HepG2 (cell line): ENCODE results near the gene ITGA2. TPM values are rescaled to one million over a fixed set of nuclear protein-coding genes. Genes with fewer than 3 reads are reported as not detected.

Source experiments
- ATAC-seq: fragments of 200-7000 bp; cut with Tn5 transposase; 3 replicates; pipeline ENCODE4 v1.9.1; 2020; ENCODE audit warnings: mild to moderate bottlenecking, moderate library complexity
- BruUV-seq: library from RNA; stranded (reverse); fragments of 400-500 nt; replicated peaks from 2 replicates; lab custom pipeline; 2021; lab: Mats Ljungman, UMichigan
- CTCF ChIA-PET: fragments of 300-600 bp; formaldehyde crosslinking; extraction: SDS; loops from one replicate; lab custom pipeline; 2021; ENCODE audit warnings: low total read pairs, inconsistent platforms, low intra/inter-chr PET ratio; lab: Yijun Ruan, JAX
- POLR2A ChIA-PET: fragments of 350-600 bp; sonication (Branson Sonifier 250); formaldehyde crosslinking; loops from one replicate; lab custom pipeline; 2020; ENCODE audit warnings: antibody characterized with exemption, inconsistent platforms; lab: Yijun Ruan, JAX
- DNase-seq: peaks from one replicate; pipeline ENCODE4 v3.0.0-alpha.2; 2015; ENCODE audit warnings: low spot score
- FAIRE-seq: peaks from 3 replicates; lab custom pipeline; 2011; peaks lifted over from hg19 to GRCh38; lab: Jason Lieb, UNC
- H2AFZ ChIP-seq: one replicate; pipeline ENCODE4 v1.6.1; 2011; ENCODE audit warnings: low read length, inconsistent platforms
- H3K27ac ChIP-seq: fragments of 300-600 bp; 3 replicates; pipeline ENCODE4 v1.8.0; 2011; ENCODE audit warnings: mixed run types, mild to moderate bottlenecking, mixed read lengths, low read length, inconsistent platforms; ENCODE audit not compliant: insufficient read depth; ENCODE audit errors: extremely low read length
- H3K27me3 ChIP-seq, 2 experiments: fragments of 200-600 bp in 1 of 2; 2 replicates in 1 of 2; 3 replicates in 1 of 2; pipeline versions ENCODE4 v1.6.0 to v1.8.0; 2011; ENCODE audit warnings: low read length in 2 of 2, mild to moderate bottlenecking in 2 of 2, moderate library complexity in 2 of 2, inconsistent platforms in 1 of 2; ENCODE audit not compliant: insufficient read depth in 2 of 2, control insufficient read depth in 1 of 2
- H3K36me3 ChIP-seq, 2 experiments: fragments of 200-600 bp in 1 of 2; replicated peaks in 1 of 2; 2 replicates in 1 of 2; 3 replicates in 1 of 2; pipeline versions ENCODE4 v1.5.1 to v1.8.0; 2011; ENCODE audit warnings: low read length in 2 of 2, inconsistent platforms in 1 of 2; ENCODE audit not compliant: insufficient read depth in 2 of 2, control insufficient read depth in 1 of 2
- H3K4me1 ChIP-seq: 2 replicates; pipeline ENCODE4 v1.5.1; 2012; ENCODE audit warnings: low read length, inconsistent platforms; ENCODE audit not compliant: insufficient read depth
- H3K4me2 ChIP-seq: 2 replicates; pipeline ENCODE4 v1.6.0; 2011; ENCODE audit warnings: low read depth, low read length, inconsistent platforms
- H3K4me3 ChIP-seq, 3 experiments: fragments of 200-600 bp in 1 of 3; sonication (generic), shearing (Covaris generic) in 1 of 3; replicated peaks in 1 of 3; 2 replicates each; pipeline ENCODE4 v1.5.1; 2011 to 2016; ENCODE audit warnings: low read length in 3 of 3, inconsistent platforms in 2 of 3, low read depth in 2 of 3, mild to moderate bottlenecking in 2 of 3, control low read depth in 1 of 3, mixed read lengths in 1 of 3; ENCODE audit not compliant: insufficient read depth in 1 of 3
- H3K79me2 ChIP-seq: one replicate; pipeline ENCODE4 v1.6.1; 2011; ENCODE audit warnings: low read length, inconsistent platforms; ENCODE audit not compliant: insufficient read depth
- H3K9ac ChIP-seq: 2 replicates; pipeline ENCODE4 v1.6.0; 2011; ENCODE audit warnings: mild to moderate bottlenecking, low read depth, low read length, inconsistent platforms; ENCODE audit not compliant: insufficient read depth
- H3K9me3 ChIP-seq: 2 replicates; pipeline ENCODE4 v1.5.1; 2012; ENCODE audit warnings: mild to moderate bottlenecking, low read length
- H4K20me1 ChIP-seq: 2 replicates; pipeline ENCODE4 v1.6.0; 2011; ENCODE audit warnings: inconsistent platforms, mild to moderate bottlenecking, low read length, moderate library complexity; ENCODE audit not compliant: insufficient read depth
- DMAP1 ChIP-seq: IDR thresholded peaks from 2 replicates; pipeline ENCODE4 v1.6.1; 2016
- FOXO1 ChIP-seq: sonication (generic); formaldehyde crosslinking; IDR thresholded peaks from 2 replicates; pipeline ENCODE4 v1.4.0; 2020; ENCODE audit warnings: missing genetic modification reagents
- HIVEP1 ChIP-seq: sonication (generic); formaldehyde crosslinking; IDR thresholded peaks from 2 replicates; pipeline ENCODE4 v1.4.0; 2020; ENCODE audit warnings: mild to moderate bottlenecking, missing genetic modification reagents
- HNF4A ChIP-seq: sonication (generic); formaldehyde crosslinking; IDR thresholded peaks from 2 replicates; pipeline ENCODE4 v1.4.0; 2020; ENCODE audit warnings: missing genetic modification reagents
- KAT8 ChIP-seq: IDR thresholded peaks from 2 replicates; pipeline ENCODE4 v1.6.1; 2016; ENCODE audit warnings: missing genetic modification reagents, missing compliant biosample characterization
- MIER2 ChIP-seq: IDR thresholded peaks from 2 replicates; pipeline ENCODE4 v1.6.1; 2016; ENCODE audit warnings: missing biosample characterization, missing genetic modification reagents
- PCBP2 ChIP-seq: fragments of 200-400 bp; formaldehyde crosslinking; optimal IDR thresholded peaks from 2 replicates; pipeline ENCODE3; 2018; ENCODE audit warnings: low read length, low read depth; ENCODE audit not compliant: poor library complexity, severe bottlenecking
- POGZ ChIP-seq: sonication (generic); formaldehyde crosslinking; IDR thresholded peaks from 2 replicates; pipeline ENCODE4 v1.4.0; 2020; ENCODE audit warnings: mild to moderate bottlenecking, missing genetic modification reagents
- SP4 ChIP-seq: sonication (generic); formaldehyde crosslinking; IDR thresholded peaks from 2 replicates; pipeline ENCODE4 v1.8.1; 2023; ENCODE audit warnings: mild to moderate bottlenecking, missing genetic modification reagents
- SRF ChIP-seq: IDR thresholded peaks from 2 replicates; pipeline ENCODE4 v1.6.1; 2011; ENCODE audit warnings: mild to moderate bottlenecking, low read depth, low read length, moderate library complexity
- TBX2 ChIP-seq: sonication (generic); formaldehyde crosslinking; IDR thresholded peaks from 2 replicates; pipeline ENCODE4 v1.5.0; 2020; ENCODE audit warnings: missing genetic modification reagents, mild to moderate bottlenecking, borderline replicate concordance
- ZNF549 ChIP-seq: sonication (generic); formaldehyde crosslinking; IDR thresholded peaks from 2 replicates; pipeline ENCODE4 v1.5.0; 2020; ENCODE audit warnings: missing genetic modification reagents
- ZNF678 ChIP-seq: sonication (generic); formaldehyde crosslinking; IDR thresholded peaks from 2 replicates; pipeline ENCODE4 v1.4.0; 2020; ENCODE audit warnings: mild to moderate bottlenecking, missing genetic modification reagents
- ZNF772 ChIP-seq: sonication (generic); formaldehyde crosslinking; IDR thresholded peaks from 2 replicates; pipeline ENCODE4 v1.5.0; 2020; ENCODE audit warnings: mild to moderate bottlenecking, missing genetic modification reagents
- ZNF775 ChIP-seq: sonication (generic); formaldehyde crosslinking; IDR thresholded peaks from 2 replicates; pipeline ENCODE4 v1.4.0; 2020; ENCODE audit warnings: missing genetic modification reagents, mild to moderate bottlenecking, moderate library complexity, borderline replicate concordance
- in situ Hi-C: cut with HindIII; loops from 2 replicates; pipeline ENCODE4 v1.10.0; 2017; ENCODE audit warnings: low pct_unique_long_range_greater_than_20kb; ENCODE audit not compliant: extremely low pct_ligation_motif_present
- intact Hi-C: fragments of 100-400 bp; cut with micrococcal nuclease; formaldehyde crosslinking; loops from one replicate; pipeline ENCODE4 v1.10.0; 2022; ENCODE audit not compliant: unreplicated experiment
- polyA plus RNA-seq, 8 experiments: library from polyadenylated mRNA; depleted of rRNA in 3 of 8; stranded (reverse) in 7 of 8; unstranded in 1 of 8; fragments of >200 nt; fragmentation: Illumina TruSeq in 4 of 8; extraction: Trizol in 4 of 8; gene quantifications; 2 replicates each; pipeline versions ENCODE4 v1.2.1 to v1.2.3, GENCODE V29; 2011 to 2016; ENCODE audit warnings: low read depth in 4 of 8, missing spikeins in 1 of 8, mixed read lengths in 1 of 8; ENCODE audit not compliant: insufficient read depth in 1 of 8
- total RNA-seq, 5 experiments: library from RNA; depleted of rRNA; stranded (reverse); fragments of >200 nt; fragmentation: Illumina TruSeq; extraction: Trizol; gene quantifications; 2 replicates each; pipeline ENCODE4 v1.2.3, GENCODE V29; 2016; ENCODE audit warnings: low read depth in 1 of 5
- TF ChIP-seq, protein P1 (sequence below): sonication (generic); formaldehyde crosslinking; IDR thresholded peaks from 2 replicates; pipeline ENCODE4 v1.8.0; 2022; ENCODE audit warnings: mild to moderate bottlenecking, missing genetic modification reagents; ENCODE audit not compliant: insufficient replicate concordance
- TF ChIP-seq, protein P2 (sequence below): sonication (generic); formaldehyde crosslinking; conservative IDR thresholded peaks from 2 replicates; pipeline ENCODE4 v1.8.0; 2022; ENCODE audit warnings: missing genetic modification reagents
- TF ChIP-seq, protein P3 (sequence below): sonication (generic); formaldehyde crosslinking; conservative IDR thresholded peaks from 2 replicates; pipeline ENCODE4 v1.4.0; 2020; ENCODE audit warnings: missing genetic modification reagents
- TF ChIP-seq, protein P4 (sequence below): sonication (generic); formaldehyde crosslinking; IDR thresholded peaks from 2 replicates; pipeline ENCODE4 v1.4.0; 2020; ENCODE audit warnings: mild to moderate bottlenecking, missing genetic modification reagents

Gene ITGA2
- total and polyA plus RNA-seq, 2 of the 13 experiments (the other 11 are each of a cell fraction or from before 2014, with no cell fraction given) = 15.8 to 58.3 TPM

DNA sequence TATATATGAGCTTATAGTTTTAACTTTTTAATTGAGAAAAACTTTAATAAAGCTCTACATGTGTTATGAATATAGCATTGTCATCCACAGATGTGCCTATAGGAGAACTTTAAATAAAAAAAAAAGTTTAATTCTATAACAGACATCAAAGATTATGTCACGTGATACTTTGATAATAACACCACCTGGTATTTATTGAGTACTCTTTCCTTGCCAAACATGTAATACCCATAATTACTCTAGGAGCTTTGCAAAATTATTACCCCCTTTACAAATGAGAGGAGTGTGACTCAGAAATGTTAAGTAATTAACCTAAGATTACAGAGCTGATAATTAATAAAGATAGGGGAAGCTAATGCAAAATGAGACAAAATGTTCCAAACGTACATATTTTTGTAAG lies 43.0 kb downstream of the ITGA2 start (continued):
- TF ChIP-seq POGZ (CRISPR knock-in tag) = no peak
- TF ChIP-seq, protein P1, sequence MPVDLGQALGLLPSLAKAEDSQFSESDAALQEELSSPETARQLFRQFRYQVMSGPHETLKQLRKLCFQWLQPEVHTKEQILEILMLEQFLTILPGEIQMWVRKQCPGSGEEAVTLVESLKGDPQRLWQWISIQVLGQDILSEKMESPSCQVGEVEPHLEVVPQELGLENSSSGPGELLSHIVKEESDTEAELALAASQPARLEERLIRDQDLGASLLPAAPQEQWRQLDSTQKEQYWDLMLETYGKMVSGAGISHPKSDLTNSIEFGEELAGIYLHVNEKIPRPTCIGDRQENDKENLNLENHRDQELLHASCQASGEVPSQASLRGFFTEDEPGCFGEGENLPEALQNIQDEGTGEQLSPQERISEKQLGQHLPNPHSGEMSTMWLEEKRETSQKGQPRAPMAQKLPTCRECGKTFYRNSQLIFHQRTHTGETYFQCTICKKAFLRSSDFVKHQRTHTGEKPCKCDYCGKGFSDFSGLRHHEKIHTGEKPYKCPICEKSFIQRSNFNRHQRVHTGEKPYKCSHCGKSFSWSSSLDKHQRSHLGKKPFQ = no peak
- no peak for TF ChIP-seq ZNF549 (CRISPR knock-in tag)
- no peak for TF ChIP-seq ZNF678
- no peak for TF ChIP-seq HNF4A (CRISPR knock-in tag)
- no peak for TF ChIP-seq KAT8 (CRISPR knock-in tag)
- TF ChIP-seq SP4 (CRISPR knock-in tag) = no peak
- TF ChIP-seq, all 625 proteins: peak for 0

DNA sequence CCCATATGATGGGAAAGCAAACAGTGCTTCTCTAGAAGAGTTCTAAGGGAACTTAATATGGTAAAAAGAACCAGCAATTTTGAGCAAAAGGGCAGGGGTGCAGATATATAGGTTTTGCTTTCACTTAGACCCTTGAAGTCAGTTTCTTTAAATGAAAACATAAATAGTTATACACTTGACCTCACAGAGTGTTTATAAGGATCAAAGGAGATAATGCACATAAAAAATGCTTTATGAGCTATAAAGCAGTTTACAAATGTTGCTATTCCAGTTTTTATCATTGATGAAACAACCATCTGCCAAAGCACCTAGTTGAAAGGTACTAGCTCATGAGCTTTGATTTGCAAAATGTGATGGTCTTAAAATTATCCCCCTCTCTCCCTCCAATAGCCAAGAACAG lies 45.7 kb downstream of the ITGA2 start:
- no peaks in the 10 kb centered on the region; the same call in none of the 2 replicates for H4K20me1 ChIP-seq
- no peak for ATAC-seq
- H3K4me1 ChIP-seq = peaks cover 53% of the 10 kb centered on the region
- no TSS peak for BruUV-seq
- H3K9ac ChIP-seq = no peak overlapping the region
- H3K79me2 ChIP-seq = peaks cover 50% of the 10 kb centered on the region
- H3K27me3 ChIP-seq = no peaks in the 10 kb centered on the region
- in situ Hi-C loops (loop anchor here (10.0 kb wide), 1 partner anchor 80 kb away; no protein-coding TSS in a partner anchor), intact Hi-C loops (loop anchor here (1.0 to 10.0 kb wide), 2 partner anchors 60 to 87 kb away; no protein-coding TSS in a partner anchor)
- POLR2A ChIA-PET = interaction anchor here (1.2 to 2.0 kb wide), 2 partner anchors 37 to 47 kb away, joined by 4 to 8 read pairs; no protein-coding TSS in a partner anchor
- no peaks in the 10 kb centered on the region for H3K9me3 ChIP-seq
- H3K4me2 ChIP-seq = no peak overlapping the region
- peaks cover 10 to 39% of the 10 kb centered on the region in 2 experiments for H3K36me3 ChIP-seq
- H2AFZ ChIP-seq = no peak overlapping the region
- no peak for DNase-seq
- CTCF ChIA-PET = interaction anchor here (2.5 kb wide), 1 partner anchor 86 kb away, joined by 15 read pairs; no protein-coding TSS in a partner anchor
- no peak overlapping the region for H3K4me3 ChIP-seq
- no peak for FAIRE-seq
- no peak overlapping the region for H3K27ac ChIP-seq
- TF ChIP-seq DMAP1 (CRISPR knock-in tag) (no peak), SRF (no peak), PCBP2 (no peak), FOXO1 (CRISPR knock-in tag) (no peak), ZNF772 (no peak), ZNF775 (no peak), MIER2 (no peak), HIVEP1 (no peak), TBX2 (CRISPR knock-in tag) (no peak)
- TF ChIP-seq, protein P2, sequence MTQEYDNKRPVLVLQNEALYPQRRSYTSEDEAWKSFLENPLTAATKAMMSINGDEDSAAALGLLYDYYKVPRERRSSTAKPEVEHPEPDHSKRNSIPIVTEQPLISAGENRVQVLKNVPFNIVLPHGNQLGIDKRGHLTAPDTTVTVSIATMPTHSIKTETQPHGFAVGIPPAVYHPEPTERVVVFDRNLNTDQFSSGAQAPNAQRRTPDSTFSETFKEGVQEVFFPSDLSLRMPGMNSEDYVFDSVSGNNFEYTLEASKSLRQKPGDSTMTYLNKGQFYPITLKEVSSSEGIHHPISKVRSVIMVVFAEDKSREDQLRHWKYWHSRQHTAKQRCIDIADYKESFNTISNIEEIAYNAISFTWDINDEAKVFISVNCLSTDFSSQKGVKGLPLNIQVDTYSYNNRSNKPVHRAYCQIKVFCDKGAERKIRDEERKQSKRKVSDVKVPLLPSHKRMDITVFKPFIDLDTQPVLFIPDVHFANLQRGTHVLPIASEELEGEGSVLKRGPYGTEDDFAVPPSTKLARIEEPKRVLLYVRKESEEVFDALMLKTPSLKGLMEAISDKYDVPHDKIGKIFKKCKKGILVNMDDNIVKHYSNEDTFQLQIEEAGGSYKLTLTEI (CRISPR knock-in tag) = no peak
- TF ChIP-seq, protein P3, sequence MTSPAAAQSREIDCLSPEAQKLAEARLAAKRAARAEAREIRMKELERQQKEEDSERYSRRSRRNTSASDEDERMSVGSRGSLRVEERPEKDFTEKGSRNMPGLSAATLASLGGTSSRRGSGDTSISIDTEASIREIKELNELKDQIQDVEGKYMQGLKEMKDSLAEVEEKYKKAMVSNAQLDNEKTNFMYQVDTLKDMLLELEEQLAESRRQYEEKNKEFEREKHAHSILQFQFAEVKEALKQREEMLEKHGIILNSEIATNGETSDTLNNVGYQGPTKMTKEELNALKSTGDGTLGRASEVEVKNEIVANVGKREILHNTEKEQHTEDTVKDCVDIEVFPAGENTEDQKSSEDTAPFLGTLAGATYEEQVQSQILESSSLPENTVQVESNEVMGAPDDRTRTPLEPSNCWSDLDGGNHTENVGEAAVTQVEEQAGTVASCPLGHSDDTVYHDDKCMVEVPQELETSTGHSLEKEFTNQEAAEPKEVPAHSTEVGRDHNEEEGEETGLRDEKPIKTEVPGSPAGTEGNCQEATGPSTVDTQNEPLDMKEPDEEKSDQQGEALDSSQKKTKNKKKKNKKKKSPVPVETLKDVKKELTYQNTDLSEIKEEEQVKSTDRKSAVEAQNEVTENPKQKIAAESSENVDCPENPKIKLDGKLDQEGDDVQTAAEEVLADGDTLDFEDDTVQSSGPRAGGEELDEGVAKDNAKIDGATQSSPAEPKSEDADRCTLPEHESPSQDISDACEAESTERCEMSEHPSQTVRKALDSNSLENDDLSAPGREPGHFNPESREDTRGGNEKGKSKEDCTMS (CRISPR knock-in tag) = no peak
- TF ChIP-seq, protein P4, sequence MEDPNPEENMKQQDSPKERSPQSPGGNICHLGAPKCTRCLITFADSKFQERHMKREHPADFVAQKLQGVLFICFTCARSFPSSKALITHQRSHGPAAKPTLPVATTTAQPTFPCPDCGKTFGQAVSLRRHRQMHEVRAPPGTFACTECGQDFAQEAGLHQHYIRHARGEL (CRISPR knock-in tag) = no peak
